HCT116 (cell line): ENCODE results near the gene SRGAP2B.
"Not testable (repeated sequence)": the region's sequence is repeated elsewhere in the genome, so short reads cannot be mapped to it uniquely, and the experiment has no call there.

Experiments
- ATF3 ChIP-seq: IDR thresholded peaks from 2 replicates; pipeline ENCODE4 v1.6.1; 2012
- CTCF ChIP-seq, 3 experiments: fragments of 200-600 bp in 1 of 3; sonication (generic) in 1 of 3; IDR thresholded peaks in 2 of 3; conservative IDR thresholded peaks in 1 of 3; 2 replicates each; pipeline ENCODE4 v1.5.1; 2012 to 2017; ENCODE audit warnings: low read depth in 2 of 3, low read length in 2 of 3, antibody characterized with exemption in 1 of 3, borderline replicate concordance in 1 of 3, control low read depth in 1 of 3, mild to moderate bottlenecking in 1 of 3, mixed read lengths in 1 of 3, mixed run types in 1 of 3, moderate library complexity in 1 of 3; ENCODE audit not compliant: insufficient read depth in 1 of 3
- EZH2phosphoT487 ChIP-seq: fragments of 200-600 bp; IDR thresholded peaks from 2 replicates; pipeline ENCODE4 v1.6.1; 2018; ENCODE audit warnings: antibody characterized with exemption, borderline replicate concordance
- POLR2A ChIP-seq: IDR thresholded peaks from 2 replicates; pipeline ENCODE4 v1.7.0; 2011; ENCODE audit warnings: borderline replicate concordance; ENCODE audit not compliant: insufficient read depth, insufficient read length; ENCODE audit errors: extremely low read depth
- POLR2AphosphoS5 ChIP-seq: IDR thresholded peaks from 2 replicates; pipeline ENCODE4 v1.6.1; 2011; ENCODE audit warnings: mild to moderate bottlenecking, low read depth, low read length, moderate library complexity
- RAD21 ChIP-seq: IDR thresholded peaks from 2 replicates; pipeline ENCODE4 v1.6.1; 2012; ENCODE audit warnings: low read depth, mild to moderate bottlenecking
- TCF7L2 ChIP-seq: IDR thresholded peaks from 2 replicates; pipeline ENCODE4 v1.7.0; 2011; ENCODE audit warnings: borderline replicate concordance, inconsistent platforms; ENCODE audit not compliant: insufficient read depth, insufficient read length; ENCODE audit errors: extremely low read depth
- YY1 ChIP-seq: IDR thresholded peaks from 2 replicates; pipeline ENCODE4 v1.6.1; 2011; ENCODE audit warnings: low read length, low read depth, moderate library complexity, mild to moderate bottlenecking; ENCODE audit not compliant: insufficient replicate concordance; ENCODE audit errors: extremely low read depth

- not testable (repeated sequence) for TF ChIP-seq ATF3; CTCF (IDR thresholded peaks at IDR 0.05 in 2 of 3, conservative IDR thresholded peaks at IDR 0.05 in 1 of 3; ENCODE audit: borderline replicate concordance in 1 of 3, insufficient read depth in 1 of 3, low read depth in 2 of 3, low read length in 2 of 3); POLR2A; YY1; RAD21; EZH2phosphoT487; POLR2AphosphoS5; TCF7L2
Measured at GRCh38 chr1:145052019-145052776, 42.9 kb downstream of the SRGAP2B start.
